Calu3 (cell line): ENCODE results near the gene SLC39A11. TPM values are rescaled to one million over a fixed set of nuclear protein-coding genes. Genes with fewer than 3 reads are reported as not detected.

Source experiments
- BruUV-seq: library from RNA; stranded (reverse); fragments of 400-500 nt; replicated peaks from 2 replicates; lab custom pipeline; 2021; lab: Mats Ljungman, UMichigan
- CTCF ChIA-PET: fragments of 300-600 bp; sonication (Branson Sonifier 250); formaldehyde crosslinking; loops from one replicate; lab custom pipeline; 2022; ENCODE audit warnings: antibody characterized with exemption; lab: Charles Lee
- DNase-seq: peaks from one replicate; pipeline ENCODE4 v3.0.0; 2022
- H3K27ac Mint-ChIP-seq: one replicate; pipeline ENCODE4 v1.8.0; 2022; ENCODE audit warnings: mixed read lengths; ENCODE audit not compliant: unreplicated experiment
- H3K27me3 Mint-ChIP-seq: one replicate; pipeline ENCODE4 v1.8.0; 2022; ENCODE audit warnings: mixed read lengths; ENCODE audit not compliant: unreplicated experiment
- H3K36me3 Mint-ChIP-seq: one replicate; pipeline ENCODE4 v1.8.0; 2022; ENCODE audit warnings: mild to moderate bottlenecking, moderate library complexity, mixed read lengths; ENCODE audit not compliant: insufficient read depth, unreplicated experiment
- H3K4me1 Mint-ChIP-seq: one replicate; pipeline ENCODE4 v1.8.0; 2022; ENCODE audit warnings: mild to moderate bottlenecking, low read depth, mixed read lengths; ENCODE audit not compliant: unreplicated experiment
- H3K4me3 Mint-ChIP-seq: one replicate; pipeline ENCODE4 v1.8.0; 2022; ENCODE audit warnings: mild to moderate bottlenecking, low read depth, moderate library complexity, mixed read lengths; ENCODE audit not compliant: unreplicated experiment
- H3K9me3 Mint-ChIP-seq: one replicate; pipeline ENCODE4 v1.8.0; 2022; ENCODE audit warnings: low read depth, mixed read lengths; ENCODE audit not compliant: unreplicated experiment
- CTCF ChIP-seq: fragments of 200-600 bp; IDR thresholded peaks from one replicate; pipeline ENCODE4 v1.8.0; 2022; ENCODE audit warnings: antibody characterized with exemption; ENCODE audit not compliant: unreplicated experiment
- intact Hi-C: fragments of 100-400 bp; cut with micrococcal nuclease; formaldehyde crosslinking; loops from one replicate; pipeline ENCODE4 v1.10.0; 2022; ENCODE audit not compliant: unreplicated experiment
- total RNA-seq: library from RNA; stranded (reverse); gene quantifications from 2 replicates; pipeline ENCODE4 v1.2.3, GENCODE V29; 2022

Gene SLC39A11
- total RNA-seq, 1 experiment from 2014 or later = 60.3 TPM

GRCh38 chr17:72719206-72719577, 373.3 kb downstream of the SLC39A11 start:
- CTCF ChIA-PET = interaction anchor here (0.5 kb wide), 1 partner anchor 558 kb away, joined by 3 read pairs; no protein-coding TSS in a partner anchor
- H3K4me3 Mint-ChIP-seq = no peak overlapping the region
- intact Hi-C loops = loop anchor here (5.0 to 10.0 kb wide), 2 partner anchors 134 to 312 kb away; no protein-coding TSS in a partner anchor
- no TSS peak for BruUV-seq
- H3K4me1 Mint-ChIP-seq = peaks cover 42% of the 10 kb centered on the region
- peak overlapping the region; percentile 100 for H3K27ac Mint-ChIP-seq
- no peaks in the 10 kb centered on the region for H3K27me3 Mint-ChIP-seq
- no peak for TF ChIP-seq CTCF
- H3K9me3 Mint-ChIP-seq = no peaks in the 10 kb centered on the region
- H3K36me3 Mint-ChIP-seq = peaks cover 33% of the 10 kb centered on the region
- no peak for DNase-seq

DNA sequence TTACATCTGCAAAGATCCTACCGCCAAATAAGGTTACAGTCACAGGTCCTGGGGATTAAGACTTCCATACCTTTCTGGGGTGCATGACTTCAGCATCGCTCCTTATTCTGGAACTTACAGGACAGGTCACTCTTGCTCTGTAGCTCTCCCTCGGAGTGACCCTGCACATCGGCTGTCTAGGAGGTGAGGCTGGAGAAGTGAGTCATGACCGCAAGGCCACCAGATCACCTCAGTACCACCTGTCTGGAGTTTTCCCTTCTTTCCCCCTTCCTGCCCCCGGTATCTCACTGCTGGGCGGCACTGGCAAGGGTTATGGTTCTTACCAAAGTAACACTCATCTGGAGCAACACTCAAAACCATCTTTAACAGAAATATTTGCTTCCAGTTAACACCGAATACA, 374.8 kb downstream of the SLC39A11 start:
- no peak for TF ChIP-seq CTCF
- Mint-ChIP-seq H3K27me3 (no peaks in the 10 kb centered on the region), H3K4me3 (peak overlapping the region; percentile 69), H3K9me3 (peaks cover 3% of the 10 kb centered on the region), H3K27ac (peak overlapping the region; percentile 100), H3K4me1 (peaks cover 54% of the 10 kb centered on the region), H3K36me3 (peaks cover 43% of the 10 kb centered on the region)
- CTCF ChIA-PET = interaction anchor here (1.4 to 2.9 kb wide), 4 partner anchors 8 to 57 kb away, joined by 3 to 12 read pairs (median 6); no protein-coding TSS in a partner anchor
- DNase-seq = peak; percentile 82
- intact Hi-C loops = loop anchor here (2.0 to 10.0 kb wide), 4 partner anchors 133 to 591 kb away; no protein-coding TSS in a partner anchor
- BruUV-seq = no TSS peak

GRCh38 chr17:72717276-72717675, 375.2 kb downstream of the SLC39A11 start:
- BruUV-seq = TSS peak; percentile 78
- no peaks in the 10 kb centered on the region for H3K27me3 Mint-ChIP-seq
- H3K27ac Mint-ChIP-seq = peak overlapping the region; percentile 100
- H3K4me3 Mint-ChIP-seq = peak overlapping the region; percentile 69
- intact Hi-C loops = loop anchor here (2.0 to 10.0 kb wide), 4 partner anchors 132 to 590 kb away; no protein-coding TSS in a partner anchor
- peak; percentile 26 for DNase-seq
- CTCF ChIA-PET = interaction anchor here (0.5 to 2.9 kb wide), 7 partner anchors 8 to 330 kb away, joined by 3 to 16 read pairs (median 4); no protein-coding TSS in a partner anchor
- H3K36me3 Mint-ChIP-seq = peaks cover 46% of the 10 kb centered on the region
- H3K9me3 Mint-ChIP-seq = peaks cover 3% of the 10 kb centered on the region
- TF ChIP-seq CTCF = no peak
- H3K4me1 Mint-ChIP-seq = peaks cover 58% of the 10 kb centered on the region

- Mint-ChIP-seq H3K36me3 (peaks cover 47% of the 10 kb centered on the region), H3K9me3 (peaks cover 5% of the 10 kb centered on the region), H3K4me3 (peak overlapping the region; percentile 56), H3K4me1 (peaks cover 60% of the 10 kb centered on the region), H3K27ac (peak overlapping the region; percentile 99), H3K27me3 (no peaks in the 10 kb centered on the region)
- DNase-seq = peak; percentile 84
- CTCF ChIA-PET = interaction anchor here (0.7 to 2.9 kb wide), 10 partner anchors 10 to 564 kb away, joined by 3 to 16 read pairs (median 5); no protein-coding TSS in a partner anchor
- intact Hi-C loops = loop anchor here (1.0 to 10.0 kb wide), 8 partner anchors 32 to 589 kb away; no protein-coding TSS in a partner anchor
- TF ChIP-seq CTCF = no peak
- BruUV-seq = no TSS peak
These were observed 376.4 kb downstream of the SLC39A11 start for GRCh38 chr17:72715906-72716572.
